Measurements from ENCODE around the gene DHX57. TPM values are rescaled to one million over a fixed set of nuclear protein-coding genes. Genes with fewer than 3 reads are reported as not detected.

Gene DHX57, protein sequence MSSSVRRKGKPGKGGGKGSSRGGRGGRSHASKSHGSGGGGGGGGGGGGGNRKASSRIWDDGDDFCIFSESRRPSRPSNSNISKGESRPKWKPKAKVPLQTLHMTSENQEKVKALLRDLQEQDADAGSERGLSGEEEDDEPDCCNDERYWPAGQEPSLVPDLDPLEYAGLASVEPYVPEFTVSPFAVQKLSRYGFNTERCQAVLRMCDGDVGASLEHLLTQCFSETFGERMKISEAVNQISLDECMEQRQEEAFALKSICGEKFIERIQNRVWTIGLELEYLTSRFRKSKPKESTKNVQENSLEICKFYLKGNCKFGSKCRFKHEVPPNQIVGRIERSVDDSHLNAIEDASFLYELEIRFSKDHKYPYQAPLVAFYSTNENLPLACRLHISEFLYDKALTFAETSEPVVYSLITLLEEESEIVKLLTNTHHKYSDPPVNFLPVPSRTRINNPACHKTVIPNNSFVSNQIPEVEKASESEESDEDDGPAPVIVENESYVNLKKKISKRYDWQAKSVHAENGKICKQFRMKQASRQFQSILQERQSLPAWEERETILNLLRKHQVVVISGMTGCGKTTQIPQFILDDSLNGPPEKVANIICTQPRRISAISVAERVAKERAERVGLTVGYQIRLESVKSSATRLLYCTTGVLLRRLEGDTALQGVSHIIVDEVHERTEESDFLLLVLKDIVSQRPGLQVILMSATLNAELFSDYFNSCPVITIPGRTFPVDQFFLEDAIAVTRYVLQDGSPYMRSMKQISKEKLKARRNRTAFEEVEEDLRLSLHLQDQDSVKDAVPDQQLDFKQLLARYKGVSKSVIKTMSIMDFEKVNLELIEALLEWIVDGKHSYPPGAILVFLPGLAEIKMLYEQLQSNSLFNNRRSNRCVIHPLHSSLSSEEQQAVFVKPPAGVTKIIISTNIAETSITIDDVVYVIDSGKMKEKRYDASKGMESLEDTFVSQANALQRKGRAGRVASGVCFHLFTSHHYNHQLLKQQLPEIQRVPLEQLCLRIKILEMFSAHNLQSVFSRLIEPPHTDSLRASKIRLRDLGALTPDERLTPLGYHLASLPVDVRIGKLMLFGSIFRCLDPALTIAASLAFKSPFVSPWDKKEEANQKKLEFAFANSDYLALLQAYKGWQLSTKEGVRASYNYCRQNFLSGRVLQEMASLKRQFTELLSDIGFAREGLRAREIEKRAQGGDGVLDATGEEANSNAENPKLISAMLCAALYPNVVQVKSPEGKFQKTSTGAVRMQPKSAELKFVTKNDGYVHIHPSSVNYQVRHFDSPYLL (N-terminal part only)
- 30.2 and 34.0 TPM in 2 replicates for total RNA-seq

GRCh38 chr2:38875576-38876367 lies at the start of gene DHX57, which contains the start of gene MORN2:
Gene DHX57, minus strand, starts transcription at chr2:38875934. Its CDS starts 7,529 bp downstream, at chr2:38868405.
Gene MORN2, plus strand, starts transcription at chr2:38875976.

GRCh38 chr2:38889575-38889974 lies 13.8 kb upstream of the DHX57 start, which contains the start of gene ARHGEF33:
Gene ARHGEF33, plus strand, starts transcription at chr2:38889875. Its CDS starts 29,573 bp downstream, at chr2:38919448.

DNA sequence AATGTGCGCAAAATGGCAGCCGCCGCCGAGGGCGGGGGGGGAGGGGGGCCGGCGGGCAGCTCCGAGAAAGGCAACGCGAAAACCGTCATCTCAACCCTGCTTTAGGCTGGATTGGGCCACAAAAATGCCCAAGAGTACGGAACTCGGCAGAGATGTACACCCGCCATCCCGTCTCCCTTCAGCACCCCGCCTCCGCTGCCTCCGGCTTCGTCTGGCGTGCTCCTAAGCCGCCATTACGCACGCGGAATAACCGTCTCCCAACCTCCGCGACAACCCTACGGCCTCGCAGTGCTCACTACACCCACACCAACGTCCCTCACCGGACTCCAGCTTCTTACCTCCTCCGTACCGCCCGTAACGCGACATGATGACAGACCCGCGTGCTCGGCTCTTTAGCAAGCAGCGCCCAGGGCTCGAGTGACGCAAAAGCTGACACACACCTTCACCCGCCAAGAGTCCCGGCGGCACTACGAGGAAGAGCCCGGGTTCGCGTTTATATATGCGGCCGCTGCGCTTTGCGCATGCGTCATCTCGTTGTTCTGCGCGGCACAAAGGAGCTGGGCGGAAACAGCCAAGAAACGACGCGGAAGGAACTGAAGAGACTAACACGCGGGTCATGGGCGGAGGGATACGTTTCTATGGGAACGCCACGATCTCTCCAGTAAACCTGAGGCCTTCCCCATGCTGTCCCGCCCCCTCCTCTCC lies 124.7 kb downstream of the DHX57 start, which contains the start of gene SRSF7:
Gene SRSF7 (minus strand): TSS at position 471 of the 705 bp plus-strand sequence. CDS start 105 bp downstream, at position 366.

Small RNA genes lying within 50 kb of the gene (small RNA-seq; reads per million reads assigned to genes)
- gene RNU6-851P: not detected

Other genes with a start within 250 kb of the DHX57 start
- 3.5 and 6.7 TPM in 2 replicates for gene GALM, start 209.8 kb downstream of the DHX57 start, total RNA-seq
- 167 and 223 TPM in 2 replicates for gene SRSF7, start 124.6 kb downstream of the DHX57 start, total RNA-seq
- 10.6 and 11.7 TPM in 2 replicates for gene GEMIN6, start 97.7 kb downstream of the DHX57 start, total RNA-seq
- 15.9 and 22.2 TPM in 2 replicates for gene MORN2, start within 50 bp of the DHX57 start, total RNA-seq
- gene ARHGEF33, start 13.9 kb upstream of the DHX57 start, total RNA-seq: 0.13 and 0.14 TPM in 2 replicates
- 34.3 and 34.6 TPM in 2 replicates for gene SOS1, start 245.1 kb upstream of the DHX57 start, total RNA-seq

All from thoracic aorta endothelial cell (primary cell).